WERI-Rb-1 (cell line): ENCODE data around the gene MYLK.

Source experiments
- DNase-seq: peaks from one replicate; pipeline ENCODE4 v3.0.0-alpha.2; 2020
- H3K27ac ChIP-seq: fragments of 250-450 bp; sonication (Bioruptor Pico); 2 replicates; pipeline ENCODE4 v1.5.1; 2020; ENCODE audit warnings: mild to moderate bottlenecking, moderate library complexity
- H3K27me3 ChIP-seq: fragments of 250-450 bp; sonication (Bioruptor Pico); 2 replicates; pipeline ENCODE4 v1.5.1; 2021; ENCODE audit warnings: mild to moderate bottlenecking, low read depth, moderate library complexity; ENCODE audit not compliant: insufficient read depth, severe bottlenecking
- H3K36me3 ChIP-seq: fragments of 250-450 bp; sonication (Bioruptor Pico); 2 replicates; pipeline ENCODE4 v1.5.1; 2020; ENCODE audit warnings: mild to moderate bottlenecking, moderate library complexity
- H3K4me3 ChIP-seq: 2 replicates; pipeline ENCODE4 v1.5.1; 2011; ENCODE audit warnings: low read depth, mild to moderate bottlenecking, control low read depth, low read length
- H3K9me3 ChIP-seq: fragments of 250-450 bp; sonication (Bioruptor Pico); 2 replicates; pipeline ENCODE4 v1.5.1; 2021; ENCODE audit warnings: mild to moderate bottlenecking, moderate library complexity; ENCODE audit not compliant: severe bottlenecking
- CTCF ChIP-seq: IDR thresholded peaks from 2 replicates; pipeline ENCODE4 v1.5.1; 2011; ENCODE audit warnings: low read depth, mild to moderate bottlenecking, control low read depth, inconsistent platforms, low read length

MYLK gene

DNA sequence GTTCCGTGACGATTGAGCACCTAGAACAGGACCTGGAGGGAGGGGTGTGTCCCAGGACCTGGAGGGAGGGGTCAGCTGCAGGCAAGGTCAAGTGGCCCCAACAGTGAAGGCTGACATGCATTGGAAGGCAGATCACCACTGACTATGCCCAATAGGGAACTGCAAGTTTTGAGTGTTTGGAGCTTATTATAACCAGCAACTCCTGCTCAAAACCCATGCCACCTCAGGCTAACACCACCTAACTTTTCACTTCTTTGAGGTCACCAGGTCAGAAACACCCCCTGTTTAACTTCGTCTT is 93.1 kb downstream of the MYLK start:
- H3K9me3 ChIP-seq: no peaks in the 10 kb centered on the region
- no peaks in the 10 kb centered on the region for H3K36me3 ChIP-seq
- DNase-seq: no peak
- no peak overlapping the region for H3K27ac ChIP-seq
- H3K4me3 ChIP-seq: no peak overlapping the region
- TF ChIP-seq CTCF: no peak
- H3K27me3 ChIP-seq: no peaks in the 10 kb centered on the region

GRCh38 chr3:123790254-123791072 is 93.7 kb downstream of the MYLK start:
- no peak for TF ChIP-seq CTCF
- DNase-seq: no peak
- H3K27me3 ChIP-seq: no peaks in the 10 kb centered on the region
- H3K27ac ChIP-seq: no peak overlapping the region
- H3K9me3 ChIP-seq: no peaks in the 10 kb centered on the region
- no peak overlapping the region for H3K4me3 ChIP-seq
- H3K36me3 ChIP-seq: no peaks in the 10 kb centered on the region

DNA sequence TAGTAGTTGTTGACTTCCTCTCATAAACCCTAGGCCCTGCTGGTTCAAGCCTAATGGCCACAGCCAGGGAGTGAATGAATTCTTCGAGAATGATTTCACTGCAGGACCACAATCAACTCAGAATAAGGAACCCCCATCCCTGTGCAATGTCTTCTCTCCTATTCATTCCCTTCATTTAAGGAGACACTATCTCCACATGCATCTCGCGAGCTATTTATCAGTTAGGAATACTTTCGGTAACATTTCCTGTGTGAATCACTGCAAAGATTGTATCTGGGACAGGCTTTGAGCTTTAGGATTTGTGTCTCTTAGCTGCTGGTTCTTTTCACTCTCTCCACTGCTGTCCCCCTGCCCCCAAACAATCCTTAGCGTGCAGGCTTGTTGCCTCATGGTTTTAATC is 94.4 kb downstream of the MYLK start:
- Histone ChIP-seq H3K9me3 (no peaks in the 10 kb centered on the region), H3K36me3 (no peaks in the 10 kb centered on the region), H3K27ac (no peak overlapping the region), H3K27me3 (no peaks in the 10 kb centered on the region), H3K4me3 (no peak overlapping the region)
- TF ChIP-seq CTCF: no peak
- no peak for DNase-seq

DNA sequence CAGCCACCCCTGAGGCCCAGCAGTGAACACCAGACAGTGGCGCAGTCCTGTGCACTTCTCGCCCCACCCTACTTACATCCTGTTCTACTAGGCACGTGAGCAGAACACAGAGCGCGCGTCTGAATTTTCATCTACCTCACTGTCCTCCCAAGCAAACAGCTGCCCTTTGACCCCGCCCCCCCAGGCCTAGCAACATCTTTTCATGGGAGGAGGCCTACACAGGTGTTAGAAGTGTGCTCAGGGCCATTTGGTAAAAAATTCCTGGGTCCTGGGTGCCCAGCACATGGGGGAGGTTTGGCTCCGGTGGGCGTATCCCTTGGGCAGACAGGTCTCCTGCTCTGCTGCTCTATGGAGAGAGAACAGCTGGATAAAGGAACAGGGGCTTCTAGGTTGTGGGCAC is 95.0 kb downstream of the MYLK start:
- TF ChIP-seq CTCF: no peak
- no peak for DNase-seq
- Histone ChIP-seq H3K4me3 (no peak overlapping the region), H3K27ac (no peak overlapping the region), H3K36me3 (no peaks in the 10 kb centered on the region), H3K9me3 (no peaks in the 10 kb centered on the region), H3K27me3 (no peaks in the 10 kb centered on the region)

- no peak for TF ChIP-seq CTCF
- no peaks in the 10 kb centered on the region for H3K27me3 ChIP-seq
- H3K27ac ChIP-seq: no peak overlapping the region
- no peak for DNase-seq
- H3K36me3 ChIP-seq: no peaks in the 10 kb centered on the region
- H3K4me3 ChIP-seq: no peak overlapping the region
- H3K9me3 ChIP-seq: no peaks in the 10 kb centered on the region
These were observed 95.4 kb downstream of the MYLK start for GRCh38 chr3:123788710-123789109.

DNA sequence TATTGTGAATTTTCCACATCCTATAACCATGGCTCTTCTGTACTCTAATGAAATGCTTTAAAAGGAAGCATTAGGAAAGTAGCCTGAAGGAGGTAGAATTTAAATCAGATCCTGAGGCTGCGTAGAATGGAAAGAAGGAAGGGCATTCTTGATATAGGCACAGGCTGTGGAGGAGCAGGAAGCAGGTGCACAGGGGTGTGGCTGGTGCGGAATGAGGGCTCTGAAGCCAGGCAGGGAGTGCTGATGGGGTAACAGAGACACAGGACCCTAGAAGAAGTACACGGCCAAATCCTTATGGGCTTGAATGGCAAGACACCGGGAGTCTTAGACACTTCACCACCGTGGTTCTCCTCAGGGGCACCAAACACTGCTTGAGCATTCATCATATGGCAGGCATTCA is 97.0 kb downstream of the MYLK start:
- H3K9me3 ChIP-seq: no peaks in the 10 kb centered on the region

More for the DNA sequence above, 97.0 kb downstream of the MYLK start:
- Histone ChIP-seq H3K27me3 (no peaks in the 10 kb centered on the region), H3K27ac (no peak overlapping the region), H3K36me3 (no peaks in the 10 kb centered on the region), H3K4me3 (no peak overlapping the region)
- TF ChIP-seq CTCF: no peak
- DNase-seq: no peak
